Measurements from ENCODE around the gene THBS2. TPM values are rescaled to one million over a fixed set of nuclear protein-coding genes. Genes with fewer than 3 reads are reported as not detected.

THBS2 gene
- total and polyA plus RNA-seq, 10 of the 15 experiments (the other 5 are each of a cell fraction or from before 2014, with no cell fraction given) = 0.07 to 0.10 TPM; not detected in 8

GRCh38 chr6:169233832-169234231 lies 19.8 kb downstream of the THBS2 start:
- no TSS peak for BruUV-seq (replicated peaks)

More at GRCh38 chr6:169233832-169234231, 19.8 kb downstream of the THBS2 start:
- no peak overlapping the region for H3K9ac ChIP-seq (ENCODE audit: control insufficient read depth, insufficient read depth, low read length)
- H3K27me3 ChIP-seq (replicated peaks in 1 of 2; ENCODE audit: control insufficient read depth in 2 of 2, insufficient read depth in 2 of 2, low read length in 1 of 2) = no peaks in the 10 kb centered on the region
- no peak overlapping the region for H3K4me2 ChIP-seq (ENCODE audit: control insufficient read depth, insufficient read depth)
- no peaks in the 10 kb centered on the region for H4K20me1 ChIP-seq (ENCODE audit: control insufficient read depth, insufficient read depth)
- TF ChIP-seq MYB (IDR thresholded peaks at IDR 0.05; ENCODE audit: borderline replicate concordance, low read depth, low read length) (no peak), STAT1 (conservative IDR thresholded peaks at IDR 0.05) (no peak), TBL1XR1 (IDR thresholded peaks at IDR 0.05; ENCODE audit: low read depth, low read length) (no peak), FOXK2 (IDR thresholded peaks at IDR 0.05) (no peak), ZNF274 (IDR thresholded peaks at IDR 0.05; ENCODE audit: insufficient read depth, insufficient read length) (no peak), SMARCA5 (IDR thresholded peaks at IDR 0.05) (no peak), EED (IDR thresholded peaks at IDR 0.05; ENCODE audit: low read depth) (no peak), ZBTB40 (IDR thresholded peaks at IDR 0.05; ENCODE audit: borderline replicate concordance) (no peak), SUZ12 (IDR thresholded peaks at IDR 0.05; ENCODE audit: unreplicated experiment) (no peak), CEBPZ (IDR thresholded peaks at IDR 0.05; ENCODE audit: low read depth, low read length) (no peak), TAF1 (IDR thresholded peaks at IDR 0.05; ENCODE audit: borderline replicate concordance, low read depth, low read length) (no peak), PRDM15 (CRISPR knock-in tag; IDR thresholded peaks at IDR 0.05) (no peak), CHD1 (IDR thresholded peaks at IDR 0.05; ENCODE audit: low read depth, low read length) (no peak)
- ATAC-seq (no peak), FAIRE-seq (no peak), DNase-seq (ENCODE audit: low read depth, low spot score) (no peak)
- POLR2A ChIA-PET = no interaction called here
- WGBS (ENCODE audit: insufficient coverage, insufficient replicate concordance, low lambda C conversion rate, missing lambda C conversion rate) = 68% methylated on average over 6 of the region's 6 CpGs
- RAD21 ChIA-PET (ENCODE audit: unreplicated experiment) = no interaction called here
- no peaks in the 10 kb centered on the region for H3K79me2 ChIP-seq (ENCODE audit: control insufficient read depth, insufficient read depth, low read length)
- intact Hi-C loops (cut with micrococcal nuclease; ENCODE audit: unreplicated experiment) = no loop called here
- H3K27ac ChIP-seq (ENCODE audit: control insufficient read depth, insufficient read depth) = no peak overlapping the region
- SMC1A ChIA-PET (ENCODE audit: uncharacterized antibody, unreplicated experiment) = no interaction called here
- no peaks in the 10 kb centered on the region for H3K36me3 ChIP-seq (ENCODE audit: control insufficient read depth in 2 of 2, insufficient read depth in 2 of 2, low read length in 1 of 2)
- no peak overlapping the region for H3K4me3 ChIP-seq
- H3K9me3 ChIP-seq (replicated peaks; ENCODE audit: control insufficient read depth, insufficient read depth, low read length) = peaks cover 2% of the 10 kb centered on the region; the same call in 1 of the 3 replicates
- CTCF ChIA-PET = no interaction called here
- H3K4me1 ChIP-seq (ENCODE audit: control insufficient read depth, insufficient read depth, low read length) = no peaks in the 10 kb centered on the region
- in situ Hi-C loops (cut with MboI) = no loop called here
- H2AFZ ChIP-seq (ENCODE audit: control insufficient read depth, low read depth, low read length) = no peak overlapping the region

Data from GM12878 (cell line).